PC-3 (cell line): ENCODE data around the gene TMOD3. TPM values are rescaled to one million over a fixed set of nuclear protein-coding genes. Genes with fewer than 3 reads are reported as not detected.

ENCODE experiments used
- ATAC-seq: fragments of 200-7000 bp; cut with Tn5 transposase; 2 replicates; pipeline ENCODE4 v1.9.1; 2020; ENCODE audit warnings: mild to moderate bottlenecking, moderate library complexity
- BruUV-seq: library from RNA; stranded (reverse); fragments of 400-500 nt; replicated peaks from 2 replicates; lab custom pipeline; 2021; lab: Mats Ljungman, UMichigan
- CTCF ChIA-PET: fragments of 300-600 bp; sonication (Branson Sonifier 250); formaldehyde crosslinking; loops from one replicate; lab custom pipeline; 2022; ENCODE audit warnings: antibody characterized with exemption; lab: Charles Lee
- POLR2A ChIA-PET: fragments of 300-600 bp; sonication (Branson Sonifier 250); formaldehyde crosslinking; loops from one replicate; lab custom pipeline; 2022; ENCODE audit warnings: antibody characterized with exemption; ENCODE audit not compliant: unreplicated experiment; lab: Charles Lee
- DNase-seq: peaks from one replicate; pipeline ENCODE4 v3.0.0-alpha.2; 2015
- H2AFZ ChIP-seq: fragments of 300-600 bp; sonication (generic); 2 replicates; pipeline ENCODE4 v1.6.0; 2016; ENCODE audit warnings: antibody characterized with exemption, low read length
- H3F3A ChIP-seq: fragments of 300-600 bp; sonication (generic); one replicate; pipeline ENCODE4 v1.6.0; 2017; ENCODE audit warnings: antibody characterized with exemption, low read length, control low read depth, mild to moderate bottlenecking; ENCODE audit not compliant: unreplicated experiment
- H3K27ac ChIP-seq: fragments of 300-600 bp; sonication (generic); 2 replicates; pipeline ENCODE4 v1.5.1; 2016; ENCODE audit warnings: mild to moderate bottlenecking, low read length
- H3K27me3 ChIP-seq: fragments of 300-600 bp; sonication (generic); 2 replicates; pipeline ENCODE4 v1.6.1; 2016; ENCODE audit warnings: low read length, mixed read lengths
- H3K36me3 ChIP-seq: fragments of 300-600 bp; sonication (generic); 2 replicates; pipeline ENCODE4 v1.6.1; 2016; ENCODE audit warnings: low read depth, mixed run types, low read length, mixed read lengths
- H3K4me1 ChIP-seq: fragments of 300-600 bp; sonication (generic); 2 replicates; pipeline ENCODE4 v1.5.1; 2016; ENCODE audit warnings: low read length; ENCODE audit not compliant: insufficient read depth
- H3K4me2 ChIP-seq: fragments of 300-600 bp; sonication (generic); 2 replicates; pipeline ENCODE4 v1.6.0; 2016; ENCODE audit warnings: low read length
- H3K4me3 ChIP-seq: fragments of 300-600 bp; sonication (generic); 2 replicates; pipeline ENCODE4 v1.5.1; 2016; ENCODE audit warnings: mild to moderate bottlenecking, low read length, mixed read lengths
- H3K79me2 ChIP-seq: fragments of 300-600 bp; sonication (generic); 2 replicates; pipeline ENCODE4 v1.6.1; 2017; ENCODE audit warnings: low read length, mixed read lengths
- H3K9ac ChIP-seq: fragments of 300-600 bp; sonication (generic); 2 replicates; pipeline ENCODE4 v1.6.0; 2016; ENCODE audit warnings: mild to moderate bottlenecking, low read length
- H3K9me2 ChIP-seq: fragments of 300-600 bp; sonication (generic); replicated peaks from 2 replicates; pipeline ENCODE4 v1.6.1; 2016; ENCODE audit warnings: mixed run types, low read length, mixed read lengths
- H3K9me3 ChIP-seq: fragments of 300-600 bp; sonication (generic); 2 replicates; pipeline ENCODE4 v1.6.1; 2016; ENCODE audit warnings: low read length, mixed read lengths
- H4K20me1 ChIP-seq: fragments of 300-600 bp; sonication (generic); 2 replicates; pipeline ENCODE4 v1.6.1; 2016; ENCODE audit warnings: low read length, mixed read lengths
- EZH2 ChIP-seq: fragments of 300-600 bp; sonication (generic); IDR thresholded peaks from one replicate; pipeline ENCODE4 v1.6.1; 2017; ENCODE audit warnings: antibody characterized with exemption, mild to moderate bottlenecking, low read length; ENCODE audit not compliant: unreplicated experiment
- EZH2phosphoT487 ChIP-seq: fragments of 300-600 bp; sonication (generic); IDR thresholded peaks from 2 replicates; pipeline ENCODE4 v1.6.1; 2018; ENCODE audit warnings: mild to moderate bottlenecking, antibody characterized with exemption, low read length, borderline replicate concordance
- intact Hi-C: fragments of 100-400 bp; cut with micrococcal nuclease; formaldehyde crosslinking; loops from 2 replicates; pipeline ENCODE4 v1.9.0; 2023
- total RNA-seq: library from RNA; depleted of rRNA; stranded (reverse); fragments of >200 nt; gene quantifications from 2 replicates; pipeline ENCODE4 v1.2.3, GENCODE V29; 2014
- TF ChIP-seq, protein P1 (sequence below): fragments of 300-600 bp; sonication (generic); conservative IDR thresholded peaks from 2 replicates; pipeline ENCODE4 v1.5.1; 2017; ENCODE audit warnings: antibody characterized with exemption, low read depth, mild to moderate bottlenecking, low read length

Gene TMOD3
- total RNA-seq, 1 experiment from 2014 or later, result 43.9 TPM

DNA sequence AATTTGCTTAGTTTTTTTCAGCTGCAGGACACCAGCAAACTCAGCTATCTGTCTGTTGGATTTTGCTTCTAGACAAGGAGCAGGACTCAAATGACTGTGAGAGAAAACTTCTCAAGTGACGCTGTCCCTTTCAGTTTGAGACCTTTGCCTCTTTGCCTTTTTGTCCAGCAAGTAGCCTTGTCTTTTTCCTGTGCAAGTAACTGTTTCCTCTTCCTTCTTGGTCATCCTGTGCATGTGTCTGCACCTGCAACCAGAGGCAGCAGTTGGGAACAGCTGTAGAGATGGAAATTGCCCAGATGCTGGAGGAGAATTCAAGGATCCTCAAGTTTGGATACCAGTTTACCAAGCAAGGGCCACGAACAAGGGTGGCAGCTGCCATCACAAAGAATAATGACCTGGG lies 23.3 kb upstream of the TMOD3 start:
- no peaks in the 10 kb centered on the region for H3F3A ChIP-seq
- ChIA-PET CTCF (no interaction called here), POLR2A (no interaction called here)
- H3K9ac ChIP-seq, result no peak overlapping the region
- H3K27me3 ChIP-seq, result no peaks in the 10 kb centered on the region
- no peaks in the 10 kb centered on the region for H3K79me2 ChIP-seq
- intact Hi-C loops, result no loop called here
- H3K36me3 ChIP-seq, result no peaks in the 10 kb centered on the region
- BruUV-seq, result no TSS peak
- H4K20me1 ChIP-seq, result no peaks in the 10 kb centered on the region
- TF ChIP-seq EZH2 (no peak), EZH2phosphoT487 (no peak)
- TF ChIP-seq, protein P1, sequence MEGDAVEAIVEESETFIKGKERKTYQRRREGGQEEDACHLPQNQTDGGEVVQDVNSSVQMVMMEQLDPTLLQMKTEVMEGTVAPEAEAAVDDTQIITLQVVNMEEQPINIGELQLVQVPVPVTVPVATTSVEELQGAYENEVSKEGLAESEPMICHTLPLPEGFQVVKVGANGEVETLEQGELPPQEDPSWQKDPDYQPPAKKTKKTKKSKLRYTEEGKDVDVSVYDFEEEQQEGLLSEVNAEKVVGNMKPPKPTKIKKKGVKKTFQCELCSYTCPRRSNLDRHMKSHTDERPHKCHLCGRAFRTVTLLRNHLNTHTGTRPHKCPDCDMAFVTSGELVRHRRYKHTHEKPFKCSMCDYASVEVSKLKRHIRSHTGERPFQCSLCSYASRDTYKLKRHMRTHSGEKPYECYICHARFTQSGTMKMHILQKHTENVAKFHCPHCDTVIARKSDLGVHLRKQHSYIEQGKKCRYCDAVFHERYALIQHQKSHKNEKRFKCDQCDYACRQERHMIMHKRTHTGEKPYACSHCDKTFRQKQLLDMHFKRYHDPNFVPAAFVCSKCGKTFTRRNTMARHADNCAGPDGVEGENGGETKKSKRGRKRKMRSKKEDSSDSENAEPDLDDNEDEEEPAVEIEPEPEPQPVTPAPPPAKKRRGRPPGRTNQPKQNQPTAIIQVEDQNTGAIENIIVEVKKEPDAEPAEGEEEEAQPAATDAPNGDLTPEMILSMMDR, result no peak
- H3K4me3 ChIP-seq, result no peak overlapping the region
- H2AFZ ChIP-seq, result no peak overlapping the region
- DNase-seq (no peak), ATAC-seq (no peak)
- H3K9me2 ChIP-seq, result no peaks in the 10 kb centered on the region
- H3K27ac ChIP-seq, result no peak overlapping the region
- H3K4me2 ChIP-seq, result no peak overlapping the region
- no peaks in the 10 kb centered on the region for H3K9me3 ChIP-seq
- H3K4me1 ChIP-seq, result no peaks in the 10 kb centered on the region

DNA sequence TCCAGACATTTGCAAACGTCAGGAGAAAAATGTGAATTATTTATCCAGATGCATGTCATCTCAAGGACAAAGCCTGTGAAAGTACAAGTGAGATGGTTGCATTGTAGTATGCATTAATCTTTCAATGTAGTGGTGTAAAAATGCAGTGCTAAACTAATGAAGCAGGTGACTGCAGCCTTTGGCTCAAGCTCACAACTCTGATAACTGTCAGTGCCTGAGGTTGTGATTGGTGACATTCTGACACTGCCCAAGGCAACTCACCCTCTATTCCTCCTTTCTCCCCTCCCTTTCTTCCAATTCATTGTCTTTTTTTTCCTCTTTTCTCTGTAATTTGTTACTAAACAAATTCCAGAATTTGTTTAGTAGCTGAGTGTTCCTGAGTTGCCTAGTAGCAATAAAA lies 20.0 kb upstream of the TMOD3 start:
- Histone ChIP-seq H3F3A (no peaks in the 10 kb centered on the region), H2AFZ (no peak overlapping the region), H3K79me2 (no peaks in the 10 kb centered on the region), H3K9me2 (no peaks in the 10 kb centered on the region), H3K9me3 (no peaks in the 10 kb centered on the region), H3K4me1 (no peaks in the 10 kb centered on the region), H3K27me3 (no peaks in the 10 kb centered on the region), H4K20me1 (no peaks in the 10 kb centered on the region), H3K36me3 (no peaks in the 10 kb centered on the region), H3K4me2 (no peak overlapping the region), H3K4me3 (no peak overlapping the region), H3K9ac (no peak overlapping the region), H3K27ac (no peak overlapping the region)
- CTCF ChIA-PET, result interaction anchor here (0.6 kb wide), 1 partner anchor 263 kb away, joined by 4 read pairs; no protein-coding TSS in a partner anchor
- ATAC-seq, result no peak
- intact Hi-C loops, result no loop called here
- no peak for TF ChIP-seq EZH2
- TF ChIP-seq EZH2phosphoT487, result no peak
- TF ChIP-seq, protein P1, result no peak
- no peak for DNase-seq
- no TSS peak for BruUV-seq
- POLR2A ChIA-PET, result no interaction called here

DNA sequence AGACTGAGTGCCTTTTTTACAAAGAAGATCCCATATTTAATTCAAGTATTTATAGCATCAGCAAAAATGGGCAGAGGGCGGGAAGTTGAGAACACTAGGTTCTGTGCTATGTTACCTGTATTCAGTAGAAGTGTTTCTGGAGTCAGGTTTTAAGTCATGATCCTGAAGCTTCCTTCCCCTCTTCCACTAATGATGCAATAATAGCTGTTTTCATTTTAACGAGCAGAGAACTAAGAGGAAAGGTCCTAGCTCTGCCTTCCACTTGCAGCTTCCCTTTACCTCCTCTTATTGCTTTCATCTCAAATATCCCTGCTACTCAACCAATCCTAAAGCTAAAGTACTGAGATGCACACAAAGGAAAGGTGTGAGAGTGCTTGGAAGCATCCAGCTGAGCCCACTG lies 16.9 kb upstream of the TMOD3 start:
- no peaks in the 10 kb centered on the region for H3F3A ChIP-seq
- TF ChIP-seq EZH2phosphoT487 (no peak), EZH2 (no peak)
- TF ChIP-seq, protein P1, result no peak
- ChIA-PET CTCF (interaction anchor here (0.6 kb wide), 1 partner anchor 32 kb away, joined by 3 read pairs; no protein-coding TSS in a partner anchor), POLR2A (no interaction called here)
- H3K4me2 ChIP-seq, result no peak overlapping the region
- no peaks in the 10 kb centered on the region for H3K4me1 ChIP-seq
- H2AFZ ChIP-seq, result no peak overlapping the region
- ATAC-seq (no peak), DNase-seq (no peak)
- H3K9me3 ChIP-seq, result no peaks in the 10 kb centered on the region
- no peaks in the 10 kb centered on the region for H4K20me1 ChIP-seq
- H3K36me3 ChIP-seq, result no peaks in the 10 kb centered on the region
- intact Hi-C loops, result no loop called here
- no peak overlapping the region for H3K4me3 ChIP-seq
- no peak overlapping the region for H3K27ac ChIP-seq
- H3K27me3 ChIP-seq, result no peaks in the 10 kb centered on the region
- H3K9me2 ChIP-seq, result no peaks in the 10 kb centered on the region
- H3K79me2 ChIP-seq, result no peaks in the 10 kb centered on the region
- BruUV-seq, result no TSS peak
- H3K9ac ChIP-seq, result no peak overlapping the region
